GM19023 (cell line): ENCODE data around the gene CAMK1D.
"Not testable (repeated sequence)": the region's sequence is repeated elsewhere in the genome, so short reads cannot be mapped to it uniquely, and the experiment has no call there.

Experiments
- ATAC-seq: cut with Tn5 transposase; IDR thresholded peaks from one replicate; pipeline ENCODE4 v1.9.1; 2021; ENCODE audit warnings: mild to moderate bottlenecking, moderate library complexity; ENCODE audit not compliant: unreplicated experiment

Gene CAMK1D

GRCh38 chr10:12348870-12349628, at the start of gene CAMK1D:
CAMK1D (plus strand) TSS chr10:12349547.
- peak; percentile 51 for ATAC-seq

DNA sequence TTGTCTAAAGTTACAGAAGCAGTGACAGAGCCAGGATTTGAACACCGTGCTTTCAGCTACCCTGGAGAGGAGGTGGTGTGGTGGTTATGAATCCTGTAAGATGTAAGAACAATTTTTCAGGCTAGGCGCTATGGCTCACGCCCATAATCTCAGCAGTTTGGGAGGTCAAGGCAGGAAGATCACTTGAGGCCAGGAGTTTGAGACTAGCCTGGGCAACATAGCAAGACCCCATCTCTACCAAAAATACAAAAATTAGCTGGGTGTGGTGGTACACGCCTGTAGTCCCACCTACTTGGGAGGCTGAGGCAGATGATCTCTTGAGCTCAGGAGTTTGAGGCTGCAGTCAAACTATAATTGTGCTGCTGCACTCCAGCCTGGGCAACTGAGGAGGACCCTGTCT, 48.3 kb upstream of the CAMK1D start:
- not testable (repeated sequence) for ATAC-seq

DNA sequence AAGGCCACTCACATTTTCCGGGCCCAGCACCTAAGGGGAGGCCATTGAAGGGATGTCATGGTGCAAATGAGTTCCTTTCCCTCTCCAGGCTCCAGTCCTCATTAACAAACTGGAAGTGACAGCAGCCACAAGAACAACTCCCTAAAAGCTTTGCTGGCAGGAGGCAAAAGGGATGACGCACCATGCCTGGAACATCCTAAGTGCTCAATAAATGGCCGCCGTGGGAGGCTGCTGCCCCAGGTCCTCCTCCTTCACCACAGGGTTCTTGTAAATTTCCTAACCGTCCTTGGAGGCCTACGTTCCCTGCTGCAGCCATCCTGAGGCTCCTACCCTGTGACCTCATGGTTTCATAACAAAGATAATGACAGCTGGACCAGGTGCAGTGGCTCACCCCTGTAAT, 41.3 kb upstream of the CAMK1D start:
- ATAC-seq = no peak

DNA sequence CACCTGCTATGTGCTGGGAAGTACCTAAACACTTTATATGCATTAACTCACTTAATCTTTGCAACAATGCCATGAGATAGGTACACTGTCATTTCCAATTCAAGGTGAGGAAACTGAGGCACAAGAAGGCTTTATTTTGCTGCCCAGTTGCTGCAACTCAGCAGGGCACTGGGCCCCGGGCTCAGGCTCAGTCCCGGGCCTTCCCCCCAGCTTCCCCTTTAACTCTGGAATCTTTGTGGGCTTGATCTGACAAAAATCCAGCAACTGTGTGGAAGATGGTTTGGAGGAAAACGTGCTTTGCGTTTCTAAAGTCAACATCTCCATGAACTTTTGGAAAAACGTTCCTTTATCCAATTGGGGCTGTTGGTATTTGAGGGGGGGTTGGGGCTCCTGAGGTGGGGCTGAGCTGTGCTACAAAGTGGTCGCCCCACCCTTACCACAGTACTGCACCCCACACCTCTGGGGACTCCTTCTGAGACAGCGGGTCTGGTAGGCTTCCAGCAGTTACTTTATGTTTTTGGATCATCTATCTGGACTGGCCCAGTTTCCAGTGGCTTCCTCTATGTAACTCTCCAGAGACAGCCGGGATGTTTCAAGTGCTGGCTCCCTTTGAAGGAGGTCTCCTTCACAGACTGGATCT, 40.5 kb upstream of the CAMK1D start:
- ATAC-seq = no peak

DNA sequence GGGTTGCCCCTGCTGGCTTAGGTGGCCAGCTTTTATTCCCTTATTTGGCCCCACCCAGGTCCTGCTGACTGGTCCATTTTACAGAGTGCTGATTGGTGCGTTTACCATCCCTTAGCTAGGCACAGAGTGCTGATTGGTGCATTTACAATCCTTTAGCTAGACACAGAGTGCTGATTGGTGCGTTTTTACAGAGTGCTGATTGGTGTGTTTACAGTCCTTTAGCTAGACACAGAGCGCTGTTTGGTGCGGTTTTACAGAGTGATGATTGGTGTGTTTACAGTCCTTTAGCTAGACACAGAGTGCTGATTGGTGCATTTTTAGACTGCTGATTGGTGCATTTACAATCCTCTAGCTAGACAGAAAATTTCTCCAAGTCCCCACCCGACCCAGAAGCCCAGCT, 39.6 kb upstream of the CAMK1D start:
- not testable (repeated sequence) for ATAC-seq

DNA sequence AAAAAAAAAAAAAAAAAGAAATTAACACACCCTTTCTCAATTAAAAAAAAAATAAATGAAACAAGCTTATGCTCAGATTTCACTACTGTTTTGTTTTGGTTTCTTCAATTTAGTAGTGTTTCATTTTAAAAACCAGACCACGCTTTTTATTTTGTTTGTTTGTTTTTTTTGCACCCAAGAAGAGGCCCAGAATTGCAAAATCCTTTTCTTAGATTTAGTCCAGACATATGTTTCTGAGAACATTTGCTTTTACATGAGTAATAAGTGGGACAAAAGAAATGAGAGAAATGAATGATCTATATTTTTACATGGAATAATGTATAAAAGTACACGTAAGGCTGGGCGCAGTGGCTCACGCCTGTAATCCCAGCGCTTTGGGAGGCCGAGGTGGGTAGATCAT, 34.5 kb upstream of the CAMK1D start:
- no peak for ATAC-seq

DNA sequence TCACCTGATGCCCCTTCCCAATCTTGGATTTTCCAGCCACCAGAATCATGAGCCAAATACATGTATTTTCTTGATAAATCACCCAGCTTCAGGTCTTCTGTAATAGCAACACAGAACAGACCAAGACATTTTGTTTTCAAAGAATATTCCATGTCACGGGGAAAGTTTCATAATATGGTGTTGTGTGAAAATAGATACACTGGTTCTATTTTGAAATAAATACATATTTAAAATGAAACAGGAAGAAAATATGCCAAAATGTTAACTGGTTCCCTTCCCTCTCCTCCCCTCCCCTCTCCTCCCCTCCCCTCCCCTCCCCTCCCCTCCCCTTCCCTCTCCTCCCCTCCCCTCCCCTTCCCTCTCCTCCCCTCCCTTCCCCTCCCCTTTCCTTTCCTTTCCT, 30.3 kb upstream of the CAMK1D start:
- no peak for ATAC-seq

DNA sequence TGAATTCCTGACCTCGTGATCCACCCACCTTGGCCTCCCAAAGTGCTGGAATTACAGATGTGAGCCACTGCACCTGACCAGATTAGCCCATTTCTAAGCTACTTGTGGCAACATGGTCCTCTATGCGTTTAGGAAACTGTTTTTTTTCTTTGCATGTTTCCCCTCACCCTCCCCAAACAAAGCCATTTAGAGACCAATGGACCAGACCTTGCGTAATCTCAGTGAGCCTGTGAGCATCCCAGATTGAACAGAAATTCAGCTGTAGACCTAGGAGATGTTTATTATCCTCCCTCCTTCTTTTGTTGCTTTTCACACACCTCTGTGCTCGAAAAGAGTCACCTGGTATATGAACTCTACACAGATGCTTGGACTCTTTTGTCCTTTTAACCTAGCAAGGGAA, 28.5 kb upstream of the CAMK1D start:
- ATAC-seq = no peak

DNA sequence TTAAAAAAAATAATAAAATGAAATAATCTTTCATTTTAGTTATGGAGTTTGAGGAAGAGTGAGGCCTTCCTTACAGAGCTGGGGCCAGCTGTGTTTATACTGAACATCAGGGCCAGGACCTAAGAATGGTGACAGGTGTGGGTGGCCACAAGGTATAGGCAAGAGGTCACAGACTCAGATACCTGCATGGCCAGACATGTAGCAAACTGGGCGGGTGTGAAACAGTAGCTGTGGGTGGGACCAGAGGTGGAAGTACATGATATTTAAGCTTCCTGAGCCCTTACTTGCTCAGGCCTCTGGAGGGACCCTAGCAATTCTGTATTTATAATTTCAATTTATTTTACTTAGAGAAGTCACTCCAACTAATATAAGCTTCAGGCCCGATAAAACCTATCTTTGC, 27.7 kb upstream of the CAMK1D start:
- no peak for ATAC-seq

- no peak for ATAC-seq
Measured at GRCh38 chr10:12322583-12323131, 26.7 kb upstream of the CAMK1D start.

DNA sequence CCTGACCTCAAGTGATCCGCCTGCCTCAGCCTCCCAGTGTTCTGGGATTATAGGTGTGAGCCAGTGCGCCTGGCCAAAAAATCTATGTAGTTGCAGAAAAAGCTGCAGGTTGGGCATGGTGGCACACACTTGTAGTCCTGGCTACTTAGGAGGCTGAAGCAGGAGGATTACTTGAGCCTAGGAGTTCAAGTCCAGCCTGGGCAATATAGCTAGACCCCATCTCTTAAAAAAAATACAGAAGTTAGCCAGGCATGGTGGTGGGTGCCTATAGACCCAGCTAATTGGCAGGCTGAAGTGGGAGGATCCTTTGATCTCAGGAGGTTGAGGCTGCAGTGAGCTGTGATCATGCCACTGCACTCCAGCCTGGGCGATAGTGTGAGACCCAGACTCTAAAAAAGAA, 24.8 kb upstream of the CAMK1D start:
- ATAC-seq = no peak

DNA sequence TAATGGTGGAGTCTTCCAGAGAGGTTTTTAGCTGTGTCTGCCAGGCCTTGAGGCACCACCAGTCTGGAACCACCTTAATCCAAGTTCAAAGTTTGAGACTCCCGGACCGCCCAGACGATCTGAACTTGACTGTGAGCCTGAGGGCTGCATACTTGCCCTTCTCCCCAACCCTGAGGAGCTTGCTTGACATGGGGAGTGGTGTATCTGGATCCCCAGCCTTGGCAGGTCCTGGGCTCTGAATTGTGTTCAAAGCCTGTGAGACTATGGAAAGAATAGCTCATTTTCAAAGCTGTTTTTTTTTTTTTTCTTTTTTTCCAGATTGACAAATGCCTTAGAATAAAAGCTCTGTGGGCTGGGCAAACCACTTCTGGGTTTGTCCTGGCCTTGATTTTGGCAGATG, 22.3 kb upstream of the CAMK1D start:
- ATAC-seq = no peak

DNA sequence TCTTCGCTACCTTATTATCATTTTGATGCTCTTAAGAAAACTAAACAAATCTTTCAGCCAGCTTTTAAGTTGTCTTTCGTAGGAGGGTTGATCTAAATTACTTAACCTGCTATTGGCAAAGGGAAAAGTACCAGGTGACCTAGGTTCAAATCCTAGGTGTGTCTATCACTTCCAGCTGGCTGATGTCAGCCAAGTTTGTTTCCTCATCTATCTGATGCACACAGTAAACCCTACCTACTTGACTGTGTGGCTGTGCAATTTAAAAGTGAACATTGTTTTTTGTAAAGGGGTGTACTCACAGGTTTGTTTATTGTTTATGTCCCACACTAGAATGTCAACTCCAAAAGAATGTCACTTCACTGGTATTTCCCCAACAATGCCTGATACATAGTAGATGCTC, 21.9 kb upstream of the CAMK1D start:
- ATAC-seq = no peak

GRCh38 chr10:12328312-12328711, 21.0 kb upstream of the CAMK1D start:
- ATAC-seq = not testable (repeated sequence)

GRCh38 chr10:12332572-12333379, 16.6 kb upstream of the CAMK1D start:
- no peak for ATAC-seq

DNA sequence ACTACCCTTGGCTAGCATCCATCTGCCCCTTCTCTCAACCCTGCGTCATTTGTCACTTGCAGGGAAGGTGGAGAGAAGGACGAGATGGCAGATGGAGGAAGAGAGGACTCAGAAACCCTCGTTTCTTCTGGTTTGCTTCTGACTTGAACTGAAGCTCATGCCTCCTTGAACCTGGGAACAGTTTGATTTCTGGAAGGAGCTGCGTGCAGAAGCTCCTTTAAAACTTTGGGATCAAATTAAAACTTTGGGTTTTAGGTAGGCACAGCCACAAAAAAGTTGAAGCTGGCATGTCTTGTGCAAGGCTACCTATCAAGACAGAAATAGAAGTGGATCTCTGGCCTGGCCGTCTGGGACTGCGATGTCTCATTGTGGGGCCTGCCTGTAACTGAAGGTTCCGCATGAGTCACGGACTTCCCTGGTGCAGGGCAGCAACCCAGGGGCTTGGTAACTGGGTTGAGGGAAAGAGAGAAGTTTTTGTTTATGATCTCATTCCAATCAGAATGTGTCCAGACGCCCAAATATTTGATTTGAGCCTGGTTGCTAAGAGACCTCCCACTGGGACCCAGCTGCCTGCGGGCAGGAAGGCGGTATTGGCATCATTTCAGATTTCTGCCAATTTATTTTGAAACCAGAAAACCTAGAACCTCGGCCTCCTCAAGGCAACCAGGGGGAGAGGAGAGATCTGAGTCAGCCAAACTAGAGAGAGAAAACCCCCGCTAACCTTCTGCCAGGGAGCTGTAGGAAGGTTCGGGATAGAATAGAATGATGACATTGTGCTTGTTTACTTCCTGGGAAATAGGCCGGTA, 15.8 kb upstream of the CAMK1D start:
- peak; percentile 77 for ATAC-seq

- ATAC-seq = no peak
Measured at GRCh38 chr10:12334186-12334530, 15.2 kb upstream of the CAMK1D start.

DNA sequence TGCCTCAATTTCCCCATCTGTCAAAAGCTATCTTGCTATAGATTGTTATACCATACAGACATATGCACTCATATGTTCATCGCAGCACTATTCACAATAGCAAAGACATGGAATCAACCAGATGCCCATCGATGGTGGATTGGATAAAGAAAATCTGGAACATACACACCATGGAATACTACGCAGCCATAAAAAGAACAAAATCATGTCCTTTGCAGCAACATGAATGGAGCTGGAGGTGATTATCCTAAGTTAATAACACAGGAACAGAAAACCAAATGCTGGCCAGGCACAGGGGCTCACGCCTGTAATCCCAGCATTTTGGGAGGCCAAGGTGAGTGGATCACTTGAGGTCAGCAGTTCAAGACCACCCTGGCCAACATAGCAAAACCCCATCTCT, 14.2 kb upstream of the CAMK1D start:
- not testable (repeated sequence) for ATAC-seq

GRCh38 chr10:12337453-12338372, 11.6 kb upstream of the CAMK1D start:
- ATAC-seq = no peak

DNA sequence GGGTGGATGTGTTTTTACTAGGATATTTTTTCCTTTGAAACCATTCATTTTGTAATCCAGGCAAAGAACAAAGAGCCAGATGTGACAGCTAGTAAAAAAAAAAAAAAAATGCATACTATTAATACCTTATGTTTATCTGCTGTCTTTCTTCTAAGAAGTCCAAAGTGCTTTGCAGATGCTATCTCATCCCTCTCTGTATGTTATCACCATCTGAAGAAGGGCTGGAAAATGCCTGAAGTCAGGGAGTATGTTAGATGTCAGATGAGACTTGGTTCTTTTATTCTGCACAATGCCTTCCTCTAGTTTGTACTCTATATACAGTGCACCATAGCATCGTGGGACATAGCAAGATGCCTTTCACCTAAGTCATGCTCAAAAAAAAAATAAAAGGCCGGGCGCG, 10.4 kb upstream of the CAMK1D start:
- no peak for ATAC-seq
